HG03571 (cell line): ENCODE measurements around the gene CSGALNACT2.

ENCODE experiments used
- ATAC-seq: cut with Tn5 transposase; IDR thresholded peaks from one replicate; pipeline ENCODE4 v1.9.1; 2021; ENCODE audit not compliant: unreplicated experiment

CSGALNACT2 gene

DNA sequence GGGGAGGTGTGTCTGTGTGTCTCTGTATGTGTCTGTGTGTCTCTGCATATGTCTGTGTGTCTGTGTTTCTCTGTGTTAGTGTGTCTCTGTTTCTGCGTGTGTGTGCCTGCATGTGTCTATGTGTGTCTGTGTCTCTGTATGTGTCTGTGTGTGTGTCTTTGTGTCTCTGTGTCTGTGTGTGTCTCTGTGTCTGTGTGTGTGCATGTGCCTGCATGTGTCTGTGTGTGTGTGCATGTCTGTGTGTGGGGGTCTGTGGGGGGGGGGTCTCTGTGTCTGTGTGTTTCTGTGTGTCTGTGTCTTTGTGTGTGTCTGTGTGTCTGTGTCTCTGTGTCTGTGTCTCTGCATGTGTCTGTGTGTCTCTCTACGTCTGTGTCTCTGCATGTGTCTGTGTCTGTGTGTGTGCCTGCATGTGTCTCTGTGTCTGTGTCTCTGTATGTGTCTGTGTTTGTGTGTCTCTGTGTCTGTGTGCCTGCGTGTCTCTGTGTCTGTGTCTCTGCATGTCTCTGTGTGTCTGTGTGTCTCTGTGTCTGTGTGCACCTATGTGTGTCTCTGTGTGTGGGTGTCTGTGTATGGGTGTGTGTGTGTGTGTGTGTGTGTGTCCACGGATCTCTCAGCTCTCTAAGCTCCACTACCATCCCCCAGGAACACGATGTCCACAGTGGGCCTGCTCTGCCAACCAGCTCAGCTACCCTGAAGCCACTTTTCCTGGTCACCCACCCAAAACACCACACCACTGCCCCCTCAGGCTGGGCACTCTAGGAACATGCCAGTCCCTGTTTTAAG is 87.0 kb downstream of the CSGALNACT2 start:
- ATAC-seq = no peak

DNA sequence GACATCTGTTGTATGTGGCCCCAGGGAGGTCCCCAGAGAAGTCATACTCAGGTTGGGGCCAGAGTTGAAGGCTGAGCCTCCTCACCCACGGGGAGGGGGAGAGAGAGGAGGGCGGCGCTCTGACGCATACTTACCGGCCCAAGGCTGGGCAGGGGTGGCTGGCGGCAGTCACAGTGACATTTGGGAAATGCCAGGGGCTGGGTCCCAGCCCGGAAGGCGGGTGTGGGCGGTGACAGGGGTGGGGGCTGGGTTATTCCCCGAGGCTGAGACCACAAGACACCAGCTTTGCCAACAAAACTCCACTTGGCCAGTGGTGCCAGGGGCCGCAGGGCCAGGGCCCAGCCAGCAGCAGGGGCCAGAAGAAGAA is 87.5 kb downstream of the CSGALNACT2 start:
- no peak for ATAC-seq

DNA sequence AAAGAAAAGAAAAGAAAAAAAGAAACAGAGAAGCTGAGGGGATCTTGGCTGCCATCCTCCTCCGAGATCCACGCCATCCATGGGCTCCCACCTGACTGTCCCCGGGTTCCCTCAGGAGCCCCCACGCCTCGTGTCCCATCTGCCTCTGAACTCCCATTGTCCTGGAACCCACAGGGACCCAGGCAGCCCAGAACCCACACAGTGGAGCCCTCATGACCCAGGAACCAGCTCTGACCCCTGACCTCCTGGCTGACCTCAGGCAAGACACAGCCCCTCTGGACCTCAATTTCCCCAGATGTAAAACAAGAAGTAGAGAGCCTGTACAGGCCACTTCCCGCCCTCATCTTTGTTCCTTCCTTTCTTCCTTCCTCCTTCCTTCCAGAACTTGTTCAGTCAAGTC is 88.2 kb downstream of the CSGALNACT2 start:
- no peak for ATAC-seq

DNA sequence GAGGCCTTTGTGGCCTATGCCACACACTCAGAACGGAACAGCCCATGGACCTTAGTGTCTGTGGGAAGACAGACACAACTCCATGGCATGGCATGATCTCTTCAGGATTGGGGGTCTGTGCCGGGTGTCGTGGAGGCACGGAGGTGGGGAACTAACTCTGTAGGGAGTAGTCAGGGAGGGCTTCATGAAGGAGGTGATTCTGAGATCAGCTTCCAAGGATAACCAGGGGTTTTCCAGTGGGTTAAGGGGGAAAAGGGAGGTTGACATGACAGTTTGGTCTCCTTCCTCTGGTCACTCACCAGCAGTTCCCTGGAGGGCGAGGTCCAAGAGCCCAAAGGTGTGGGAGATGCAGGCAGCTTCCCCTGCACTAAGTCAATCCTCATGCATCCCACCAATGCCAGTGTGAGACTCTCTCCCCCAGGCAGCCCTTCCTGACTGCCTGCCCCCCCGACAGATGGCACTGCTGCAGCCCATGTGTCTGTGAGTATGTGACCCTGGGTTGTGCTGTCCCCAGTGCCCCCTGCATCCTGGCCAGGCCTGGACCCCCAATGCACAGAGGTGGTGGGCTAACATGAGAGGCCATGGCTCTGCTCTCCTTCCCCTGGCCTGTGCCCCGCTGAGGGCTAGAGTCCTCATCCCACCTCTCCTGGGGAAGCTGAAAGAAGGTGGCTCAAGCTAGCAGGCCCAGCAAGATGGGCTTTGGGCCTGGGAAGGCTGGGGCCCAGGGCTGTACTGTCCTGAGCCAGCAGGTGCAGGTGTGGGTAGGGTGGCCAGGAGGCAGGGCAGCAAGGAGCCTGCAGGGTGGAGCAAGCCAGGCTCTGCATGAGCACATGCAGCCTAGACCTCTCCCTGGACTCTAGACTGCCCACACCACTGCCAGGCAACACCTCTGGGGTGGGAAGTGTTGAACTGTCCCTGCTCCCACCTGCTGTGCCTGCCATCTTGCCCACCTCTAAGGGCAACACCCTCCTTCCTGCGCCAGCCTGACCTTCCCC is 88.9 kb downstream of the CSGALNACT2 start:
- ATAC-seq = no peak

DNA sequence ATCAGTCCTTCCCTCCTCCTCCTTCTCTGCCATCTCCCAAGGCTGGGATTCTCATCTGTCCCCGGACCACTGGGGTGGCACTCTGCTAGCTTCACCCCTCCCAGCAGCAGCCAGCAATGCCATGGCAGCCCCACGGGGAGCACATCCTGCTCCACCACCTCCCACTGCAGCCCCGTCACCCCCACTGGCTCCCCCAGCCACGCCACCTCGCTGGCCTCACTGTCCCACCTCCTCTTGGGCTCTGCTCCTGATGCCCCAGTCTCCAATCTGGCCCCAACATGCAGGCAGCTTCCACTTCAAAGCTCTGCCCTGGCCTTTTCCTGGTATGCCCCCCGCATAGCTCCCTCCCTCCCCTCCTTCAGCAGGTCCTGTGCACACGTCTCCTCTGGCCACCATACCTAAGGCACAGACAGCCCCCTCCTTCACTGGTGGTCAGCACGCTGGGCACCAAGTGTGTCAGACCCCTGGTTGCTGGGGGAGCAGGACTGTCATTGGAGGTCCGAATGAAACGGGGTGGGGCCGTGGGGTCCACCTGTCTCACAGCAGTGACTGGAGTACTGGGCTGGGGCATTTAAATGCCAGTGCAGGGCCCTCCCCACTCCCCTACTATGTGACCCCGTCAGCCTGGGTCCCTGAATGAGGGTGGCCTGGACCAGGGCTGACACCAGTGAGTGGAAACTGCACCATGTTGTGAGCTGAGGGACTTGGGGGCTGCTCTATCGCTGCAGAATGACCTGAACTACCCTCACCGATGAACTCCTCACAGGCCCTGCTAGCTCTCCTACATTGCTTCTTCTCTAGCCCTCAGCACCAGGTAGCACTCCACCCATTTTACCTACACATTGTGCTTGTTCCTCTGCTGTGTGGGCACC is 89.9 kb downstream of the CSGALNACT2 start:
- ATAC-seq = no peak

DNA sequence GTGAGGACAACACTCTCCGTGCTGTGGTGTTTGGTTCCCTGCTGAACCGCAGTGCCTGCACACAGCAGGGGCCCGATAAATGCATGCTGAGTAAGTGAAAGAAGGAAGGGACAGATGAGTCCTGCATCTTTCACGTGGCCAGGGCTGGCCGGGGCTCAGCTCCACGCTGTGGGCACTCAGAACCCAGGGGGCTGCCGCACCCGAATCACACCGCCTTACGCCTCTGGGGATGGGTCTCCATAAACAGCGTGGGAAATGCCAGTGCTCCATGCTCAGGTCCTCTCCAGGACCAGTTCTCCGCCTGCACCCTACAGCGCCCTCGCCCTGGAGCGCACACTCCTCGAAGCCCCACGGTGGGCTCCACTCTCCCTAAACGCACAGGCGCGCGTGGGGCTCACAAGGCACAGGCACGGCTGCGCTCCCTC is 90.5 kb downstream of the CSGALNACT2 start:
- ATAC-seq = no peak

DNA sequence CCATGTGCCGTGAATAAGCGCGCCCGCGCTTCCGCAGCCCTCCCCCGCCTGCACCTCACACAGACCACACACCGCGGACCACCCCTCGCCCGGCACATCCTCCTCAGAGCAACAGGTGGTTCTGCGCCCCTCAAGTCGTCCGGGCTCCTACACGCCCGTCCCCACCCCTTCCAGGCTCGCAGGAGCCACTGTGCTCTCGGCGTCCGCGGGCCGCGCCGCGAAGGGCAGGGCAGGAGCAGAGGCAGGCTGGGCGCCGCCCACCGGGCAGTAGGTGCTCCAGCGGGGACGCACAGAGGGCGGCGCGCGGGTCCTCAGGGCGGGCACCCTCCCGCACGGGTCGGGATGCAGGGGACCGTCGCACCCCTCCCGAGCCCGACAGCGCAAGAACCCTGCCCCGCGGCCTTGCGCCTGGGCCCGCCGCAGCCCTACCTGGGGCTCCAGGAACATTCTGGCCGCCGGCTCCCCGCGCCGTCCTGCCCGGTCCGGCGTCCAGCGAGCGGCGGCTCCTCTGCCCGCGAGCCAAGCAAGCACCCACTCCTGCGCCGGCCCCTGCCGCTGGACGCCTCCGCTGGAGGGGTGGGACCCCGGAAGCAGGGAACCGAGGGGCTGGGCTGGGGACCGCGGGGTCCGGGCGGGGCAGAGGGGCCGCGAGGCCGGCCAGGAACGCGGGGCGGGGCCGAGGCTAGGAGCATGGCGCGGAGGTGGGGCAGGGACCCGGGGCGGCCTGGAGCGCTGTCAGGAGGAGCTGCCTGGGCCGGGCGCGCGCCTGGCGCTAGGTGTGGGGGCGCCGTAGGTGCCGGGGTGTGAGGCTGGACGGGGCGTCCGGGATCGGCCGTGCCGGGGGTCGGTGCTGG is 91.2 kb downstream of the CSGALNACT2 start:
- no peak for ATAC-seq

DNA sequence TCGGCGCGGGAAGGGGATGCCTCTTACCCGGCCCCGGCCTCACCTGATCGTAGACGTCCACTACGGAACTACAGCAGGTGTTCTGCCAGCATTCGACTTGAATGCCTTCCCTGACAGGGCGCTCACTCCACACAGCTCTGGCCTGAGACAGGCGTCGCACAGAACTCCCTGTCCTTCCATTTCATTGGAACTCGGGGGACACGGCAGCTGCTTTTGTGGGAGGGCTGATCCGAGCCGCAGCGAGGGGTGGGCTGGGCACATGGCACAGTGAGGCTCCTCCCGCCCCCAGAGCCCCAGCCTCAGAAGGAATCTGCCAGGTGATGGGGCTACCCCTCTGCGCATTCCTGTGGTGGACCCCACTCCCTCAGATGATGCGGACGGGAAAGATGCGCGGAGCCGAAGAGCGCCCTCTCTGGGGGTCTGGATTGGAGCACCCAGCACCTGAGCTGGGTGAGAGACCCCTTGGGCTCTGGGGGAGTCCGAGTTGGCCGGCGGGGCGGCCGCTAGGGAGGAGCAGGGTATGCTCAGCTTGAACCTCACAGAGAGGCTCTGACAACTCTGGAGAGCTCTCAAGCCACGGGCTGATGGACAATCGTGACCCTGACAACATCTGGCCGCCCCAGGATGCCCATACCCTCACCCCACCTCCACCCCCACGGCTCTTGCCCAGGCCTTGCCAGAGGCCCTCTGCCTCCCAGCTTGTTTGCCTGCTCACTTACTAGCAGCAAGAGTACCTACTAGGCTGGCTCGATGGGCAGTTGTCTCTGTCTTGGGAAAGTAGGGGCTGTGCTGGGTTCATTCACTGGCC is 92.1 kb downstream of the CSGALNACT2 start:
- ATAC-seq = no peak

DNA sequence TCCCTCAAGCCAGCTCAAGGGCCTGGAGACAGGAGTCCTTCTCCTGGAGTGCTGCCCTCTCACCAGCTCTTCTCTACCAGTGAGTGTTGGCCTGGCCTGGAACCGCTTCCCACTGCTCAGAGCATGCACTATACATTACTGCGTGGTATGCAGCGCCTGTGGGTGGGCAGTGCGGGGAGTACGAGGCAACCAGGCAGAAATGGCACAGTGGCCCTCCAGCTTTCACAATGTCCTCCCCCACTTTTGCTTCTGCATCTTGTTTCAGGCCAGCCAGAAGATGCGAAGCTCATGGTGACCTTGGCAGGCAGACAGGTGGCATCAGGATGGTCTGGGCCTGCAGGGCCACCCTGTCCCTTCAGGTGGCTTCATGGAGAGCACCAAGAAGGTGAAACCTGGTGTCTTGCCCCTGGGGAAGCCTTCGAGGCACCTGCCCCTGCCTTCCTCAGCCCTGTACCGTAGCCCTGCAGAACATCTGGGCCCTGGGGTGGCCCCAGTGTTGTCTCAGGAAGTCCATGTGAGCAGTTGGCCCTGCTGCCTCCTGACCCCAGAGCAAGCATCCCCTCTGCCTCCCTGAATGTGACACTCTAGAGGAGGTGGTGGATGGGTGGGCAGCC is 92.8 kb downstream of the CSGALNACT2 start:
- no peak for ATAC-seq

DNA sequence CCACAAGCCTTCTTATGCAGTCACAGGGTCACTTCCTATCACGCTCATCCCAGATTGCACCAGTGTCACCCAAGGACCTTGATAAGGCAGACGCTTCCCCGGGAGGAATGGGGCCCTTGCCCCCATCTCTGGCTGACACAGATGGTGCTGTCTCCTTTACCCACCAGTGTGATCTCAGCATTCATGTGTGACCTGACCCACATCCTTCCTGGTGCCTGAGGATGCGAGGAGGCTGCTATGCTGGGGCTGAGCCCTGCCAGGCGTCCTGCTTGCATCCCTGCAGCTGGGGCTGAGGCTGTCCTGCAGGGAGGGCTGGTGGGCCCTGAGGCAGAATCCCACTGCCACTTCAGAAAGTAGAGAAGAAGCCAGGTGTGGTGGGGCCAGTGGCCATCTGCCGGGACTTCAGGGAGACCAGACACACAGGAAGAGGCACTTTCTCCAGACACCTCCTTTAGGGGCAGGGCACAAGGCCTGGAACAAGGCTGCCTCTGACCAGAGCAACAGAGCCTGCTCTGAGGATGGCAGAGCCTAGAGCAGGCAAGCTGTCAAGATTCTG is 93.4 kb downstream of the CSGALNACT2 start:
- no peak for ATAC-seq

DNA sequence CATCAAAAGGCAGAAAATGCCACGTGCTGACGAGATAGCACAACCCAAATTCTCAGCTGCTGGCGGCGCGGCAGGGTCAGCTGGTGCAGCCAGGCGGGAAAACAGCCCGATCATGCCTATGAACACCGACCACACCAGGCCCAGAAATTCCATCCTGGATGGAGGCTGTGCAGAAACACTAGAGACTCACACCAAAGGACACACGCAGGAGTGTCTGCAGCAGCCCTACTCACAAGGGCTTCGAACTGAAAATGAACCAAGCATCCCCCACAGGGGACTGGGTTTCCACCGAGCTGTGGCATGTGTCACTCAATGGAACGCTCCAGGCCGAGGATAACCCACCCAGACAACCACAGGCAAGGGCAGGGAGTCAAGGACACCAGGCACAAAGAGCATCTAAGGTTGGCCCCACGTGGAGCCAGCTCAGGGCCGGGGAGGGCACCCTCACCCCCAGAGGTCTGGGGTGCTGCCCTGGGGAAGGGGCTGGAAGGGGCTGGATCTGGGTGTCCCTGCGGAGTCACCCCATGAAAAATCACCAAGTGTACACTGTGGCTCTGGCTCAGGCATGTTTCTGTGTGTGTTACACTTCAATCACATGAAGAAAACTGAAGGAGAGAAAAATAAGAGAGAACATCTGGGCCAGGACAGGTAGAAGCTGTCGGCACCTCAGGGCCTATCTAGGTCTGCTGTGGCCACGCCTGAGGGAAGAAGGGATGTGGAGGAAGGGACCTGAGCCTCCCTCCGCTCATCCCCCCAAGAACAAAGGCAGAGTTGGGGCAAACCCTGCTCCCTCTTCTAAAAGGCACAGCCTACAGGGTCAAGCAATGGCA is 95.6 kb downstream of the CSGALNACT2 start:
- no peak for ATAC-seq

DNA sequence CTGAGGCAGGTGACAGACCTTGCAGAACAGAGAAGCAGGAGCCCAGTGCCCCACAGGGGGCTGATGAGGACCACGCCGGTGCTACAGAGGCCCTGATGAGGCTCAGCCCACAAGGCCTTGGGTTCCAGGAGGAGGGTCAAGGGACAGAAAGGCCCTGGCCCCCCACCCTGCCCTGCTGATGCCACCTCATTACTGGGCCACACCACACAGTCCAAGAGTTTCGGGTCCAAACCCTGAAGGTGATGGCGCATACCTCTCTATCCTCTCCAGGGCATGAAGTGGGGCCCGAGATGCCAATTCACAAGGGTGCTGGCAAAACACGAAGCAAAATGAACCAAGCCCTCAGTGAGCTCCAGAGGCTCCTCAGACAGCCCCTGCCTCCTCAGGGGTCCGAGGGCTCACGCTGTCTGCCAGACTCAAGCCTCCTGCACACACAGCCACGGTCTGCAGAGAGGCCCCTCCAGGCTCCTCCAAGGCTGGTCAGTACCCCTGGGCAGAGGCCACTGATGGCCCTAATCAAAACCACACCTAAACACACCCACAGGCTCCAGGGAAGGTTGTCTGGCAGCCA is 96.3 kb downstream of the CSGALNACT2 start:
- ATAC-seq = no peak
